PFSK-1 (cell line): ENCODE measurements around the gene ATRIP.

Source experiments
- FOXP2 ChIP-seq: optimal IDR thresholded peaks from 2 replicates; pipeline ENCODE3; 2011; ENCODE audit warnings: borderline replicate concordance, control low read depth, inconsistent platforms; ENCODE audit not compliant: insufficient read depth; ENCODE audit errors: extremely low read length, extremely low read depth
- POLR2AphosphoS5 ChIP-seq: IDR thresholded peaks from 2 replicates; pipeline ENCODE4 v1.6.1; 2012; ENCODE audit warnings: low read depth, mild to moderate bottlenecking, control low read depth, low read length, moderate library complexity
- SIN3A ChIP-seq: IDR thresholded peaks from 2 replicates; pipeline ENCODE4 v1.6.1; 2012; ENCODE audit warnings: mild to moderate bottlenecking, low read length, moderate library complexity, borderline replicate concordance; ENCODE audit not compliant: insufficient read depth
- TAF1 ChIP-seq: IDR thresholded peaks from 2 replicates; pipeline ENCODE4 v1.6.1; 2012; ENCODE audit warnings: low read length, control low read depth, borderline replicate concordance; ENCODE audit not compliant: insufficient read depth
- TF ChIP-seq, protein P1 (sequence below), 2 experiments: IDR thresholded peaks; 2 replicates each; pipeline versions ENCODE4 v1.6.1 to v1.8.0; 2011 to 2012; ENCODE audit warnings: low read depth in 2 of 2, low read length in 2 of 2, control low read depth in 1 of 2, inconsistent platforms in 1 of 2, mild to moderate bottlenecking in 1 of 2, moderate library complexity in 1 of 2; ENCODE audit not compliant: insufficient read depth in 1 of 2

The ATRIP gene

DNA sequence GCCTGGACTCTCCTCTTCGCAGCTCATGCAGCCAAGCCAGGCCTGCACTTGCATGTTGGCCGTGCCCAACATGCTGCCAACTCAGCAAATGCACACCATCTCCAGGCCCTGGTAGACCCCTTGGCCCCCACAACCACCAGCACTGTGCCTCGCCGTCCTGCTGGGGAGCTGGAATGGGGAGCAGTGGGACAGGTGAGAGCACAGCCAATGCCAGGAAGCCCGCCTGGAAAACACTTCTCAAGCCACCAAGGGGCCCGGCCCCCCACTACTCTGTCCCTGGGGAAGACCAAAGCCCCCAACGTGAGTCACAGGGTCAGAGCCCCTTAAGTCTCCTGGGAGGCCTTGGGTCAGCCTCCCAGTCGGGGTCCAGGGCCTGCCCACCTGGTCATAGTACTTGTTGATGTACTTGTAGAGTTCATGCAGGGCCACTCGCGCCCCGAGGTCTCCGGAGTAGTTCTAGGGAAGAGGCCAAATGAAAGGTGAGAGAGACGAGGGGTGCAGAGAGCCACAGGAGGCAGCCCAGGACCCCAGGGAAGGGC is 41.1 kb upstream of the ATRIP start:
- TF ChIP-seq TAF1 (no peak), POLR2AphosphoS5 (no peak)

GRCh38 chr3:48405971-48406370 is 40.6 kb upstream of the ATRIP start:
- TF ChIP-seq POLR2AphosphoS5 = no peak
- TF ChIP-seq, protein P1, sequence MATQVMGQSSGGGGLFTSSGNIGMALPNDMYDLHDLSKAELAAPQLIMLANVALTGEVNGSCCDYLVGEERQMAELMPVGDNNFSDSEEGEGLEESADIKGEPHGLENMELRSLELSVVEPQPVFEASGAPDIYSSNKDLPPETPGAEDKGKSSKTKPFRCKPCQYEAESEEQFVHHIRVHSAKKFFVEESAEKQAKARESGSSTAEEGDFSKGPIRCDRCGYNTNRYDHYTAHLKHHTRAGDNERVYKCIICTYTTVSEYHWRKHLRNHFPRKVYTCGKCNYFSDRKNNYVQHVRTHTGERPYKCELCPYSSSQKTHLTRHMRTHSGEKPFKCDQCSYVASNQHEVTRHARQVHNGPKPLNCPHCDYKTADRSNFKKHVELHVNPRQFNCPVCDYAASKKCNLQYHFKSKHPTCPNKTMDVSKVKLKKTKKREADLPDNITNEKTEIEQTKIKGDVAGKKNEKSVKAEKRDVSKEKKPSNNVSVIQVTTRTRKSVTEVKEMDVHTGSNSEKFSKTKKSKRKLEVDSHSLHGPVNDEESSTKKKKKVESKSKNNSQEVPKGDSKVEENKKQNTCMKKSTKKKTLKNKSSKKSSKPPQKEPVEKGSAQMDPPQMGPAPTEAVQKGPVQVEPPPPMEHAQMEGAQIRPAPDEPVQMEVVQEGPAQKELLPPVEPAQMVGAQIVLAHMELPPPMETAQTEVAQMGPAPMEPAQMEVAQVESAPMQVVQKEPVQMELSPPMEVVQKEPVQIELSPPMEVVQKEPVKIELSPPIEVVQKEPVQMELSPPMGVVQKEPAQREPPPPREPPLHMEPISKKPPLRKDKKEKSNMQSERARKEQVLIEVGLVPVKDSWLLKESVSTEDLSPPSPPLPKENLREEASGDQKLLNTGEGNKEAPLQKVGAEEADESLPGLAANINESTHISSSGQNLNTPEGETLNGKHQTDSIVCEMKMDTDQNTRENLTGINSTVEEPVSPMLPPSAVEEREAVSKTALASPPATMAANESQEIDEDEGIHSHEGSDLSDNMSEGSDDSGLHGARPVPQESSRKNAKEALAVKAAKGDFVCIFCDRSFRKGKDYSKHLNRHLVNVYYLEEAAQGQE (IDR thresholded peaks at IDR 0.05; ENCODE audit: insufficient read depth in 1 of 2, low read depth in 2 of 2, low read length in 2 of 2) = no peak
- TF ChIP-seq SIN3A = no peak
- TF ChIP-seq FOXP2 = no peak
- TF ChIP-seq TAF1 = no peak

DNA sequence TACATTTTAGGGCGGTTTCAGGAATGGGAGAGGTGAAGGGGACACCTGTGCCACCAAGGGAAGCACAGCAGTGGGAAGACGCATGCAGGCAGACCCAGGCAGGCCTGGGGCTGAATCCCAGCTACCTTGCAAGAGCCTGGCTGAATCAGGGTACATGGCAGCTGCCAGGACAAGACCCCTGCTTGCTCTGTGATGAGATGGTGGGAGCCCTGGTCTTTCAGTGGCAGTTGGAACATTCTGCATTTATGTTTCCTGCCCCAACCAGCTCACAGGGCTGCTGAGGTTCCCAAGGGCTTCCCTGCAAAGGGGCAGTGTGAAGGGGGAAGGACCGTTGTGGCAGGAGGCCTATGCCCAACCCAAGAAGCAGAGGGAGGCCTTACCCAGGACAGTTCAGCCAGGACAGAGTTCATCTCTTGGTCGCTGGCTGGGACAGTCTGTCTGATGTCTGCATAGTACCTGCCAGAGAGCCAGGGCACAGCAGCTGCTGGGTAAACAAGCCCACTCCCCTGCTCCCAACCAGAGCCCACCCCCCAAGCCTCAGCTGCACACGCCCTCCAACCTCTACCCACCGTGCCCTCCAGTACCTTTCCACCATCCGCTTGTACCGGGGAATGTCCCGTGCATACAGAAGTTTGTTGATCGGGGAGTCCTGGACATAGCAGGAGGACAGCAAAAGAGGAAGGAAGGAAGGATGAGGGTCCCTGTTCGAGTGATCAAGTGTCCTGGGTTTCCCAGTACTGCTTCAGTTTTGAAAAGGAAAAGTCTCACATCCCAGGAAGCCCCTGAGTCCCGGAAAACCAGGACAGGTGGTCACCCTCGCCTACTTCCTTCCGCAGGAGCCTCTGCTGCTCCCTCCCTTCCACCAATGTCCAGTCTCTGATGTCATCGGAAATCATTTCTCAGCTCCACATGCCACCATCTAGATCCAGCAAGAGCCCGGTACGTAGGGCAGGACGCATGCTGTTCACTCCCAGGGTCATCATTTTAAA is 39.8 kb upstream of the ATRIP start:
- no peak for TF ChIP-seq TAF1
- no peak for TF ChIP-seq FOXP2
- TF ChIP-seq, protein P1 (IDR thresholded peaks at IDR 0.05; ENCODE audit: insufficient read depth in 1 of 2, low read depth in 2 of 2, low read length in 2 of 2) = no peak
- no peak for TF ChIP-seq POLR2AphosphoS5
- TF ChIP-seq SIN3A = no peak

DNA sequence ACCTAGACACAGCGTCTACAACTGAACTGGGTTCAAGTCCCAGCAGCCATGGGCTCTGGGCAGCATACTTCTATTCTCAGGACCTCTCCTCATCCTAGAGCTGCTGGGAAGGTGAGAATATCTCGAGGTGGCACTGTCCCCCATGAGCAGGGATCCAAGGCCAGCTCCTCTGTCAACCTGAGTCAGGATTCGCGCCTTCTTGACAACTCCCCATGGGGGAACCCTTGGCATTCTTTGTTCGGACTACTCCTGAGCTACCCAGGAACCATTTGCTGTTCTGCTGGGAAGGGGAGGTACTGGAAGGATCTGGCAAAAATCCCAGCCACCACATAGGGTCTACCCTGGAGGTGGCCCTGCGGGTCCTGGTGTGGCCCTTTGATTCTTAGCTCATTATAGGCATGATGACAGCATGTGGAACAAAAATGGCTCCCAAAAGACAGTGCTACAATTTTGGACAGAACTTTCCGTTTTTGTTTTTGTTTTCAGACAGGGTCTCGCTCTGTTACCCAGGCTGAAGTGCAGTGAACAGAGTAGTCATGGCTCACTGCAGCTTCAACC is 38.9 kb upstream of the ATRIP start:
- TF ChIP-seq, protein P1 (IDR thresholded peaks at IDR 0.05; ENCODE audit: insufficient read depth in 1 of 2, low read depth in 2 of 2, low read length in 2 of 2) = no peak
- TF ChIP-seq POLR2AphosphoS5 = no peak
- TF ChIP-seq FOXP2 = no peak
- no peak for TF ChIP-seq TAF1
- TF ChIP-seq SIN3A = no peak

DNA sequence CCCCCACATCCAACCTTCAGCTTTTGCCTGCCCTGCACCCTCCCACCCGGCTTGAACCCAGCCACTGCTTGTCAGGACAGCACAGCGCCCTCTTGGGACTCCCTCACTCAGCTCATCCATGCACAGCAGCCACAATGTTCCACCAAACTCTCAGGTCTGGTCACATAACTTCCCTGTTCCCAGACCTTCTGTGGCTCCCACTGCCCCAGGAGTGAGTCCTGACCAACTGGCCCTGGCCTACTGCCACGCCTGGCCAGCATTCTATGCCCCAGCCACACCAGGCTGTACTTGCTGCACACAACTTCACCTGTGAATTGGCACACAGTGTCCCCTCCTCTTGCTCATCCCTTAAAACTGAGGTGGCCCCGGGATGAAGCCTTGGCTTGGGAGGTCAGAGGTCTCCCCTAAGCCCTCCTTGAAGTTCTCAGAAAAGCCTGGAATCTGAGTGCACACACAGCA is 37.7 kb upstream of the ATRIP start:
- TF ChIP-seq SIN3A (no peak), POLR2AphosphoS5 (no peak), TAF1 (no peak), FOXP2 (no peak)
- TF ChIP-seq, protein P1 (IDR thresholded peaks at IDR 0.05; ENCODE audit: insufficient read depth in 1 of 2, low read depth in 2 of 2, low read length in 2 of 2) = no peak
